Ovary (tissue), 9 donors: ENCODE data around the gene FMN1. TPM values are rescaled to one million over a fixed set of nuclear protein-coding genes. Genes with fewer than 3 reads are reported as not detected.

Experiments used
- DNase-seq, 5 donors: peaks; one replicate each; pipeline ENCODE4 v3.0.0-alpha.2; 2019 to 2020
- H3K27ac ChIP-seq, 2 donors: fragments of 200-600 bp; one replicate each; pipeline versions ENCODE4 v1.5.1 to v1.8.0; 2019 to 2022
- H3K27me3 ChIP-seq: fragments of 200-600 bp; one replicate; pipeline ENCODE4 v1.8.0; 2022
- H3K36me3 ChIP-seq: fragments of 200-600 bp; sonication (generic); one replicate; pipeline ENCODE4 v1.5.1; 2019
- H3K4me1 ChIP-seq: one replicate; pipeline ENCODE4 v1.8.1; 2013; ENCODE audit warnings: mild to moderate bottlenecking, moderate library complexity; ENCODE audit not compliant: insufficient read depth
- H3K4me3 ChIP-seq: fragments of 200-600 bp; sonication (generic); one replicate; pipeline ENCODE4 v1.5.1; 2017
- H3K9me3 ChIP-seq, 2 donors: fragments of 200-600 bp in 1 of 2; sonication (generic) in 1 of 2; one replicate each; pipeline versions ENCODE4 v1.5.1 to v1.8.1; 2013 to 2019; ENCODE audit warnings: mild to moderate bottlenecking in 1 of 2, moderate library complexity in 1 of 2
- EP300 ChIP-seq: sonication (generic); formaldehyde crosslinking; IDR thresholded peaks from one replicate; pipeline ENCODE4 v1.6.1; 2017; ENCODE audit warnings: antibody characterized with exemption
- POLR2A ChIP-seq: fragments of 450-650 bp; IDR thresholded peaks from one replicate; pipeline ENCODE4 v1.6.1; 2017; ENCODE audit warnings: antibody characterized with exemption, mild to moderate bottlenecking, moderate library complexity
- WGBS, 3 donors: extraction: QIAGEN DNeasy Blood & Tissue Kit in 1 of 3; methylation state at CpG; one replicate each; pipeline versions ENCODE4 v1.1.5 to v1.1.7; 2013 to 2017; 5-methylcytosine and 5-hydroxymethylcytosine counted together
- intact Hi-C, 4 donors: fragments of 100-400 bp; cut with DNase I; formaldehyde crosslinking; loops; one replicate each; pipeline versions ENCODE4 v1.11.0 to v1.15.1; 2022 to 2023
- polyA plus RNA-seq, 2 donors: library from polyadenylated mRNA; stranded (reverse); fragments of 200-250 nt in 1 of 2; fragments of 350-450 nt in 1 of 2; fragmentation: Illumina TruSeq in 1 of 2; extraction: RNeasy Lipid Tissue Mini Kit (QIAGEN cat#74804) in 1 of 2; gene quantifications; one replicate each; pipeline ENCODE4 v1.2.3, GENCODE V29; 2013 to 2014
- total RNA-seq, 7 donors: library from RNA; depleted of rRNA in 2 of 7; stranded (reverse); fragments of >200 nt in 2 of 7; fragmentation: NEBNext Ultra II Directional in 3 of 7; extraction: Animal tissue kit (Norgen Biotek cat#: 25700) in 3 of 7; gene quantifications; one replicate each; pipeline versions ENCODE4 v1.1.0 to v1.2.4, GENCODE V29; 2016 to 2023
- TF ChIP-seq, protein P1 (sequence below), 3 donors: fragments of 450-650 bp in 2 of 3; fragments of 200-600 bp in 1 of 3; IDR thresholded peaks; one replicate each; pipeline versions ENCODE4 v1.5.1 to v1.8.0; 2016 to 2022; ENCODE audit warnings: antibody characterized with exemption in 3 of 3, mild to moderate bottlenecking in 1 of 3
- donor health status: DM: no; HTN: no; CAD: no; lungs with moderate emphysema.
- donor health status: DM: no; HTN: no; CAD: no.
- donor health status: Bipolar disorder and iron deficiency.
- donor health status: DM: yes; HTN: yes; CAD: no.
- donor health status: DM: no; HTN: no; CAD: no.
- donor health status: DM: yes; HTN: yes; CAD: no.

Gene FMN1
- total and polyA plus RNA-seq, 9 donors, result 0.13 to 16.9 (median 2.6) TPM

DNA sequence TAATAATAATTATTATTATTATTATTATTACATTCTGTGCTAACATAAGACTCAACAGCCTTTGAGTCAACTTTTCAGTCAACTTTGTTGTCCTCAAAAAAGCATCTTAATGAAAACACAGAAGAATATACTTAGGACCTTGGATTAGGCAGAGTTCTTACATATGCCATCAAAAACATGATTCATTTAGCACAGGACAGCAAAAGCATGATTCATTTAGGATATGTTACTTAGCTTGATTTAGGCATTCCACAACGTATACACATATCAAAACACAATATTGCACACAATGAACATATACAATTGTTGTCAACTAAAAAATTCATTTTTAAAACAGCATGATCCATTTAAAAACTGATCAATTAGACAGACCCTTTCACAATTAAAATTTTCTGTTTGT is 213.0 kb downstream of the FMN1 start:
- 80 to 87% (median 86%) methylated on average over 1 of the region's 1 CpG for WGBS, 3 donors
- no peak overlapping the region for H3K4me3 ChIP-seq
- no peak overlapping the region for H3K27ac ChIP-seq
- no peaks in the 10 kb centered on the region for H3K4me1 ChIP-seq
- no peaks in the 10 kb centered on the region for H3K36me3 ChIP-seq
- no peaks in the 10 kb centered on the region for H3K9me3 ChIP-seq
- no peaks in the 10 kb centered on the region for H3K27me3 ChIP-seq
- no peak for DNase-seq
- intact Hi-C loops, result no loop called here
- no peak for TF ChIP-seq POLR2A
- TF ChIP-seq EP300, result no peak
- TF ChIP-seq, protein P1, sequence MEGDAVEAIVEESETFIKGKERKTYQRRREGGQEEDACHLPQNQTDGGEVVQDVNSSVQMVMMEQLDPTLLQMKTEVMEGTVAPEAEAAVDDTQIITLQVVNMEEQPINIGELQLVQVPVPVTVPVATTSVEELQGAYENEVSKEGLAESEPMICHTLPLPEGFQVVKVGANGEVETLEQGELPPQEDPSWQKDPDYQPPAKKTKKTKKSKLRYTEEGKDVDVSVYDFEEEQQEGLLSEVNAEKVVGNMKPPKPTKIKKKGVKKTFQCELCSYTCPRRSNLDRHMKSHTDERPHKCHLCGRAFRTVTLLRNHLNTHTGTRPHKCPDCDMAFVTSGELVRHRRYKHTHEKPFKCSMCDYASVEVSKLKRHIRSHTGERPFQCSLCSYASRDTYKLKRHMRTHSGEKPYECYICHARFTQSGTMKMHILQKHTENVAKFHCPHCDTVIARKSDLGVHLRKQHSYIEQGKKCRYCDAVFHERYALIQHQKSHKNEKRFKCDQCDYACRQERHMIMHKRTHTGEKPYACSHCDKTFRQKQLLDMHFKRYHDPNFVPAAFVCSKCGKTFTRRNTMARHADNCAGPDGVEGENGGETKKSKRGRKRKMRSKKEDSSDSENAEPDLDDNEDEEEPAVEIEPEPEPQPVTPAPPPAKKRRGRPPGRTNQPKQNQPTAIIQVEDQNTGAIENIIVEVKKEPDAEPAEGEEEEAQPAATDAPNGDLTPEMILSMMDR (IDR thresholded peaks at IDR 0.05), result no peak

DNA sequence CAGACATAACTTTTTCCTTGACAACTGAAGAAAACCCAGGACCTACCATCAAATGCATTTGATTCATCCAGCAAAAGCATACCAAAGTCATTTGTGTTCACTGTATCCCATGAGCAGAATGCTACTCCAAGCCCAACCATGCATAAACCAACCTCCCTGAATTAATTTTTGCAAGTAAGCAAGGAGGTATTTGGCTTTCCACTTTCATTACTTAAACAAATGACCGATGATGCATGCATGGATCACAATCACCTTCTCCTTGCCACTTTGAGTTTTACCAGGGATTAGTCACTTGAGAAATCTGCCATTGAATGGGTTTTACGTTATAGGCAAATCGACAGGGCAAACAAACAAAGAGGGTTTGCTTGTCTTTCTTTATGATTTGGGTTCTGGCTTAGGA is 214.8 kb downstream of the FMN1 start:
- WGBS, 3 donors, result 81 to 82% (median 82%) methylated on average over 3 of the region's 3 CpGs
- TF ChIP-seq, protein P1 (IDR thresholded peaks at IDR 0.05), result no peak
- no peak for TF ChIP-seq EP300
- intact Hi-C loops, result no loop called here
- H3K27ac ChIP-seq, result no peak overlapping the region
- H3K36me3 ChIP-seq, result no peaks in the 10 kb centered on the region
- no peak for DNase-seq
- H3K27me3 ChIP-seq, result no peaks in the 10 kb centered on the region
- H3K4me1 ChIP-seq, result no peaks in the 10 kb centered on the region
- H3K4me3 ChIP-seq, result no peak overlapping the region
- no peaks in the 10 kb centered on the region for H3K9me3 ChIP-seq

DNA sequence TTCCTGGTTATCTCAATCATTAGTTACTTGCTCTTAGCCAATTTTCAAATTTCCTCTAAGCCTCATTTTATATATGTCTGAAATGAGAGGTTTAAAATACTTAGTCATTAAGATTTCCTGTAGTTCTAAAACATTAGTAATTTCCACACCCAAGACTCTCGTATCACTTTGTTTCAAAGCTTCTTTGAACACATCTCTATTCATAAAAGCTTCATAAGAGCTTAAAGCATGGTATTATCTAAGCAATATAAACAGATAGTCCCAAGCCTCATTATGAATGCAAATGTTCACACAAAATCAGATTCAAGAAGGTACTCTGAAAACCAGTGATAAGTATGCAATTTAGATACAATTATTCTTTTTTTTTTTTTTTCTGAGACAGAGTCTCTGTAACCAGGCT is 217.0 kb downstream of the FMN1 start:
- intact Hi-C loops, result no loop called here
- no peak overlapping the region for H3K4me3 ChIP-seq
- no peaks in the 10 kb centered on the region for H3K36me3 ChIP-seq
- H3K9me3 ChIP-seq, result no peaks in the 10 kb centered on the region
- H3K27me3 ChIP-seq, result no peaks in the 10 kb centered on the region
- no peak for DNase-seq
- H3K27ac ChIP-seq, result no peak overlapping the region
- TF ChIP-seq, protein P1 (IDR thresholded peaks at IDR 0.05), result no peak
- TF ChIP-seq EP300 (no peak), POLR2A (no peak)
- no peaks in the 10 kb centered on the region for H3K4me1 ChIP-seq
- 49 to 60% (median 58%) methylated on average over 1 of the region's 1 CpG for WGBS, 3 donors

DNA sequence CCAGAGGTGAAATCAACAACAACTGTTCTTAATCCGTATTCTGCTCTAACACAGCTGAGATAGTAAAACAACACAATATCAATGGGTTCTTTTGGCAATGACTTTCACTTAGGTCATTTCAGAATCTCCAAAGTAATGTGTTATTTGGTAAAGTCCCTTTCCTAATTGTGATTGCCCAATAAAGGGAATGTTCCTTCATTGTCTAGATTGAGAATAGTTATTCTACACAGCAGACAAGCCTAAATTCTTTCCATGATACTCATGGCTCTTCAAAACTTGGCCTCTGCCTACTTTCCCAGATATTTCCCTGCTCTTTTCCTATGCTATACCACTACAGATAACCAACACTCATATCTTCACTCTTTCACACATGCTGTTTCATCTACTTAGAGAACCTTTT is 219.8 kb downstream of the FMN1 start:
- no peaks in the 10 kb centered on the region for H3K27me3 ChIP-seq
- no peak overlapping the region for H3K27ac ChIP-seq
- 55 to 81% (median 60%) methylated on average over 1 of the region's 1 CpG for WGBS, 3 donors
- intact Hi-C loops, result no loop called here
- DNase-seq, result no peak
- H3K9me3 ChIP-seq, result no peaks in the 10 kb centered on the region
- no peak overlapping the region for H3K4me3 ChIP-seq
- H3K36me3 ChIP-seq, result no peaks in the 10 kb centered on the region
- no peak for TF ChIP-seq POLR2A
- no peak for TF ChIP-seq EP300
- TF ChIP-seq, protein P1 (IDR thresholded peaks at IDR 0.05), result no peak
- H3K4me1 ChIP-seq, result no peaks in the 10 kb centered on the region

DNA sequence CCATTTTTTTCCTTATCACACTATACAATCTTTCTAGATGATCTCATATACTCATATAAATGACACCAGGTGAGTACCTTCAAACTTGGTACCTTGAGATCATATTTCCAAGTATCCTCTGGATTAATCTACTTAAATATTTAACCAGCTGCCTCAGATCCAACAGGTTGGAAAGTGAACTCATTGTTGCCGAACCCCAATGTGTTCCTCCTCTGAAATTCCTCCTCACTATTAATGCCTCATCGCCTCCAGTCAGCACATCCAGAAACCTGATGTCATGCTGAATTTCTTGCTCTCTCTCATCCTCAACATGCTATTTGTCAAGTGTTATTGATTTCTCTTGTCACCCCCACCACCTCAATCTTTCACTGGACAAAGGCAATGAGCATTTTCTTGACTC is 221.8 kb downstream of the FMN1 start:
- DNase-seq, result no peak
- Histone ChIP-seq H3K27me3 (no peaks in the 10 kb centered on the region), H3K4me3 (no peak overlapping the region), H3K9me3 (no peaks in the 10 kb centered on the region), H3K4me1 (no peaks in the 10 kb centered on the region), H3K36me3 (no peaks in the 10 kb centered on the region), H3K27ac (no peak overlapping the region)
- intact Hi-C loops, result no loop called here
- 95 to 98% (median 96%) methylated on average over 2 of the region's 2 CpGs for WGBS, 3 donors
- TF ChIP-seq POLR2A (no peak), EP300 (no peak)
- TF ChIP-seq, protein P1 (IDR thresholded peaks at IDR 0.05), result no peak
